K562 (cell line): ENCODE measurements around the gene SPATA33. TPM values are rescaled to one million over a fixed set of nuclear protein-coding genes. Genes with fewer than 3 reads are reported as not detected.

ENCODE experiments used
- EGR1 ChIP-seq: fragments of 450-650 bp; conservative IDR thresholded peaks from 2 replicates; pipeline ENCODE4 v1.6.1; 2017; ENCODE audit warnings: mild to moderate bottlenecking
- FOXP4 ChIP-seq: sonication (generic); formaldehyde crosslinking; IDR thresholded peaks from 2 replicates; pipeline ENCODE4 v1.8.0; 2022; ENCODE audit warnings: mild to moderate bottlenecking, missing genetic modification reagents, borderline replicate concordance
- HBP1 ChIP-seq: fragments of 450-650 bp; formaldehyde crosslinking; IDR thresholded peaks from 2 replicates; pipeline ENCODE4 v1.4.0; 2022; ENCODE audit warnings: missing genetic modification characterization
- HDAC8 ChIP-seq: fragments of 450-650 bp; IDR thresholded peaks from 2 replicates; pipeline ENCODE4 v1.6.1; 2016; ENCODE audit warnings: mild to moderate bottlenecking, missing genetic modification characterization, moderate library complexity, missing compliant biosample characterization
- HDGF ChIP-seq: fragments of 450-650 bp; IDR thresholded peaks from 2 replicates; pipeline ENCODE4 v1.6.1; 2016
- MBD2 ChIP-seq: sonication (generic); IDR thresholded peaks from 2 replicates; pipeline ENCODE4 v1.6.1; 2016; ENCODE audit warnings: low read depth, borderline replicate concordance
- MYNN ChIP-seq, 2 experiments: sonication (generic); formaldehyde crosslinking in 1 of 2; IDR thresholded peaks; 2 replicates each; pipeline versions ENCODE4 v1.5.0 to v1.6.1; 2016 to 2020; ENCODE audit warnings: antibody characterized with exemption in 1 of 2, missing genetic modification reagents in 1 of 2
- NR2F6 ChIP-seq: fragments of 450-650 bp; formaldehyde crosslinking; IDR thresholded peaks from 2 replicates; pipeline ENCODE4 v1.4.0; 2020; ENCODE audit warnings: mild to moderate bottlenecking
- NR4A1 ChIP-seq, 2 experiments: fragments of 250-450 bp in 1 of 2; fragments of 450-650 bp in 1 of 2; sonication (Bioruptor Pico) in 1 of 2; IDR thresholded peaks; 2 replicates each; pipeline versions ENCODE4 v1.4.0 to v1.6.1; 2016 to 2020; ENCODE audit warnings: mild to moderate bottlenecking in 2 of 2, missing compliant biosample characterization in 1 of 2, missing genetic modification characterization in 1 of 2, moderate library complexity in 1 of 2
- POLR2AphosphoS2 ChIP-seq: IDR thresholded peaks from 2 replicates; pipeline ENCODE4 v1.6.1; 2012; ENCODE audit warnings: low read length, improper control_type of control experiment
- POLR2AphosphoS5 ChIP-seq: IDR thresholded peaks from 2 replicates; pipeline ENCODE4 v1.6.1; 2011; ENCODE audit warnings: mild to moderate bottlenecking, low read depth, low read length, moderate library complexity; ENCODE audit not compliant: control insufficient read depth, insufficient read depth
- ZBED1 ChIP-seq: IDR thresholded peaks from 2 replicates; pipeline ENCODE4 v1.6.1; 2014
- ZBTB17 ChIP-seq: fragments of 450-650 bp; formaldehyde crosslinking; IDR thresholded peaks from 2 replicates; pipeline ENCODE4 v1.4.0; 2020; ENCODE audit warnings: mild to moderate bottlenecking
- ZC3H11A ChIP-seq: IDR thresholded peaks from 2 replicates; pipeline ENCODE4 v1.6.1; 2012; ENCODE audit warnings: low read depth, low read length, improper control_type of control experiment
- ZFX ChIP-seq: sonication (generic); formaldehyde crosslinking; IDR thresholded peaks from 2 replicates; pipeline ENCODE4 v1.8.0; 2022; ENCODE audit warnings: mild to moderate bottlenecking, missing genetic modification reagents, moderate library complexity
- ZNF134 ChIP-seq: fragments of 250-450 bp; sonication (Bioruptor Pico); conservative IDR thresholded peaks from 2 replicates; pipeline ENCODE4 v1.4.0; 2020
- ZNF224 ChIP-seq: sonication (generic); formaldehyde crosslinking; IDR thresholded peaks from 2 replicates; pipeline ENCODE4 v1.8.0; 2022; ENCODE audit warnings: mild to moderate bottlenecking, missing genetic modification reagents
- ZNF561 ChIP-seq: fragments of 450-650 bp; formaldehyde crosslinking; conservative IDR thresholded peaks from 2 replicates; pipeline ENCODE4 v1.4.0; 2020; ENCODE audit warnings: mild to moderate bottlenecking, moderate library complexity
- polyA plus RNA-seq, 8 experiments: library from polyadenylated mRNA; depleted of rRNA in 4 of 8; stranded (reverse) in 5 of 8; unstranded in 3 of 8; fragments of >200 nt; fragmentation: Nextera tagmentation in 2 of 8; fragmentation: Illumina TruSeq in 1 of 8; extraction: Ambion mirVana in 2 of 8; extraction: Trizol in 1 of 8; gene quantifications; 2 replicates each; pipeline versions ENCODE4 v1.2.1 to v1.2.3, GENCODE V29; 2011 to 2014; ENCODE audit warnings: inconsistent platforms in 1 of 8, missing spikeins in 1 of 8
- total RNA-seq, 7 experiments: library from RNA; depleted of rRNA in 6 of 7; stranded (reverse); fragments of >200 nt in 6 of 7; fragmentation: Illumina TruSeq in 2 of 7; extraction: Trizol in 2 of 7; gene quantifications; 2 replicates each; pipeline versions ENCODE4 v1.2.1 to v1.2.3, GENCODE V29; 2011 to 2021; ENCODE audit warnings: low replicate concordance in 1 of 7
- TF ChIP-seq, protein P1 (sequence below): fragments of 250-450 bp; sonication (Bioruptor Pico); IDR thresholded peaks from 2 replicates; pipeline ENCODE4 v1.5.1; 2021; ENCODE audit warnings: mild to moderate bottlenecking
- TF ChIP-seq, protein P2 (sequence below): fragments of 200-400 bp; formaldehyde crosslinking; IDR thresholded peaks from 2 replicates; pipeline ENCODE4 v1.6.1; 2017; ENCODE audit warnings: mild to moderate bottlenecking, low read depth, low read length, moderate library complexity
- TF ChIP-seq, protein P3 (sequence below): fragments of 250-450 bp; sonication (Bioruptor Pico); IDR thresholded peaks from 2 replicates; pipeline ENCODE4 v1.9.0; 2021; ENCODE audit warnings: mild to moderate bottlenecking

SPATA33 gene
- total and polyA plus RNA-seq, 9 of the 15 experiments (the other 6 are each of a cell fraction or from before 2014, with no cell fraction given) = 4.0 to 20.0 (median 11.8) TPM

DNA sequence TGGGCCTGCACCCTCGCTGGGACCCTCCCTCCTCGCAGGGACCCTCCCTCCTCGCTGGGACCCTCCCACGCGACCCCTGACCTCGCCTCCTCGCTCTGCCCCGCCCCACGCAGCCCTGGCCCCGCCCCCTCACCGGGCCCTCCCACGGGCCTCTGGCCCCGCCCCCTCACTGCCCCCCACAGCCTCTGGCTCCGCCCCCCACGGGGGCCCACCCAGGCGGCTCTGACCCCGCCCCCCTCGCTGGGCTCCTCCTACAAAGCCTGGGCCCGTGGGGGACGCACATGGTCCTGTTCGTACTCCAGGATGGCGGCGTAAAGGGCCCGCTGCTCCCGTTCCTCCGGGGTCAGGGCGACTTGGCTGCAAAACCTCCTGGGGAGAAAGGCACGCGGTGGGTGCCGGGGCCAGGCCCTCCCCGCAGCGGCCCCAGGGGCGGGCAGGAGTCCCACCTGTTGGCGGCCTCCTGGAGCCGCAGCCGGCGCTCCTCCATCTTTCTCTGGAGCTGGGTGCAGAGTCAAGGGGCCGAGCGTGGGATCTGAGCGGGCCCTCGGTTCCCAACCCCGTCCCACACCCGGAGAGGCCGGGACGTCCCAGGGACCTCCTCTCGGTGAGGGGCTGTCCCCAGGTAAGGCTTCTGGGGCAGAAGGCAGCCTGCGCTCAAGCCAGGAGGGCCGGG lies 54.1 kb downstream of the SPATA33 start (continued):
- TF ChIP-seq POLR2AphosphoS5 (peak; percentile 84), FOXP4 (CRISPR knock-in tag) (0 out of 2 replicates have a peak, but pooled peaks have one; percentile 40), ZC3H11A (no peak), ZBED1 (no peak), NR4A1 (CRISPR knock-in tag; IDR thresholded peaks at IDR 0.05) (0 out of 2 replicates have a peak, but pooled peaks have one; percentile 50), NR4A1 (tag; IDR thresholded peaks at IDR 0.05) (no peak), HDGF (no peak), POLR2AphosphoS2 (0 out of 2 replicates have a peak, but pooled peaks have one; percentile 39), MBD2 (peak; percentile 56; the same call in 1 of the 2 replicates), ZFX (CRISPR knock-in tag) (peak; percentile 73), EGR1 (peak; percentile 82), ZNF224 (CRISPR knock-in tag) (no peak), ZNF561 (CRISPR knock-in tag) (no peak), MYNN (IDR thresholded peaks at IDR 0.05) (no peak), MYNN (CRISPR knock-in tag; IDR thresholded peaks at IDR 0.05) (no peak), NR2F6 (CRISPR knock-in tag) (no peak), ZBTB17 (0 out of 2 replicates have a peak, but pooled peaks have one; percentile 23), HDAC8 (no peak), ZNF134 (CRISPR knock-in tag) (no peak), HBP1 (CRISPR knock-in tag) (no peak)
- TF ChIP-seq, protein P1, sequence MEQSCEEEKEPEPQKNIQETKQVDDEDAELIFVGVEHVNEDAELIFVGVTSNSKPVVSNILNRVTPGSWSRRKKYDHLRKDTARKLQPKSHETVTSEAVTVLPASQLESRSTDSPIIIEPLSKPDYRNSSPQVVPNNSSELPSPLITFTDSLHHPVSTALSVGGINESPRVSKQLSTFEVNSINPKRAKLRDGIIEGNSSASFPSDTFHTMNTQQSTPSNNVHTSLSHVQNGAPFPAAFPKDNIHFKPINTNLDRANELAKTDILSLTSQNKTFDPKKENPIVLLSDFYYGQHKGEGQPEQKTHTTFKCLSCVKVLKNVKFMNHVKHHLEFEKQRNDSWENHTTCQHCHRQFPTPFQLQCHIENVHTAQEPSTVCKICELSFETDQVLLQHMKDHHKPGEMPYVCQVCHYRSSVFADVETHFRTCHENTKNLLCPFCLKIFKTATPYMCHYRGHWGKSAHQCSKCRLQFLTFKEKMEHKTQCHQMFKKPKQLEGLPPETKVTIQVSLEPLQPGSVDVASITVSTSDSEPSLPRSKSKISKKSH (CRISPR knock-in tag) = no peak
- TF ChIP-seq, protein P2, sequence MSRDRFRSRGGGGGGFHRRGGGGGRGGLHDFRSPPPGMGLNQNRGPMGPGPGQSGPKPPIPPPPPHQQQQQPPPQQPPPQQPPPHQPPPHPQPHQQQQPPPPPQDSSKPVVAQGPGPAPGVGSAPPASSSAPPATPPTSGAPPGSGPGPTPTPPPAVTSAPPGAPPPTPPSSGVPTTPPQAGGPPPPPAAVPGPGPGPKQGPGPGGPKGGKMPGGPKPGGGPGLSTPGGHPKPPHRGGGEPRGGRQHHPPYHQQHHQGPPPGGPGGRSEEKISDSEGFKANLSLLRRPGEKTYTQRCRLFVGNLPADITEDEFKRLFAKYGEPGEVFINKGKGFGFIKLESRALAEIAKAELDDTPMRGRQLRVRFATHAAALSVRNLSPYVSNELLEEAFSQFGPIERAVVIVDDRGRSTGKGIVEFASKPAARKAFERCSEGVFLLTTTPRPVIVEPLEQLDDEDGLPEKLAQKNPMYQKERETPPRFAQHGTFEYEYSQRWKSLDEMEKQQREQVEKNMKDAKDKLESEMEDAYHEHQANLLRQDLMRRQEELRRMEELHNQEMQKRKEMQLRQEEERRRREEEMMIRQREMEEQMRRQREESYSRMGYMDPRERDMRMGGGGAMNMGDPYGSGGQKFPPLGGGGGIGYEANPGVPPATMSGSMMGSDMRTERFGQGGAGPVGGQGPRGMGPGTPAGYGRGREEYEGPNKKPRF = no peak
- TF ChIP-seq, protein P3, sequence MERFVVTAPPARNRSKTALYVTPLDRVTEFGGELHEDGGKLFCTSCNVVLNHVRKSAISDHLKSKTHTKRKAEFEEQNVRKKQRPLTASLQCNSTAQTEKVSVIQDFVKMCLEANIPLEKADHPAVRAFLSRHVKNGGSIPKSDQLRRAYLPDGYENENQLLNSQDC = no peak
